ENCODE data around the gene STAB2. TPM values are rescaled to one million over a fixed set of nuclear protein-coding genes. Genes with fewer than 3 reads are reported as not detected.

STAB2 gene
- total and polyA plus RNA-seq, 4 donors: 3.4 to 42.6 (median 16.6) TPM

DNA sequence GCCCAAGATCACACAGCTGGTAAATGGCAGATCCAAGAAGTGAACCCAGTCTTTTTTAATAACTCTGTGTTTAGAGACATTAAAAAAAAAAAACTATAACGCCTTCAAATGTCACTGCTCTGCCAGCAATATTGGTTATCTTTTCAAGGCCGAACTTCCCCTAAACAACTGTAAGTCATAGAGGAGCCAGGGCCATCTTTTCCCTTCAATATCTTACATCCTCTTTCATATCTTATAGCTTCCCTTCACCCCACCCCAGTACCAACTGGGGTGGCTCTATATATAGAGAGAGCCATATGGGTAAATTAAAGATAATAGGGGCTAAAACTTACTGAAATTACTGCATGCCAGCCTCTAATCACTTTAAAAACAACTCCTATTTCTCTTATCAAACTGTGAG lies 100.2 kb downstream of the STAB2 start (continued):
- no peak for TF ChIP-seq EGR1 (IDR thresholded peaks at IDR 0.05; ENCODE audit: low read depth in 2 of 2)

DNA sequence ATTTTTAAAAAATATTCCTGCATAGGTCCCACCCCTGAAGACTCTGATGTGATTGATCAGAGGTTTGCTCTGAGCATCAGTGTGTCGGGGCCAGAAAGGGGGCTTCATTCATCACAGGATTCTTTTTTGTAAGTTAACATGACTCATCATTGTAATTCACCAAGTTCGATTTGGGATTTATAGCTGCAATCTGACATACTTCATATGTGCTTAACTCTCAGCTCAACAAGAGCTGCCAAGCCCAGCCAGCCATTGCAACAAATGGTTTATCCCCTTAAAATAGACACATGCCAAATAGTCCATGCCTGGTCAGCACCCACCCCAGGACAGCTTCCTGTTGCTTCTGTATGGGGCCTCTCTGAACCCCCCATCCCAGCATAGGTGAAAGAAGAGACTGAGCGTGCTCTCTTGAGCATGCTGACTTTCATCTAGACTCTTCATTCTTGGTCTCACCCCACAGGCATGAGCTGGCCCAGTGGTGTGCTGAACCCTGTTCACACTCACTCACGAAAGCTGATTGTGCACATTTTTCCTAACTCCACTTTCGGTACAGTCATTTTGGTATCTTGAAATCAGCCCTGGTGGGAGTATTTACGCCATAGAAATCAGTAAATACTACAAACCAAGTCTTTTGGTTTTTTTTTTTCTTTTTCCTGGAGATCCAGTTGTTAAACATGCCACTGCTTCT lies 101.4 kb downstream of the STAB2 start:
- WGBS: 81% methylated on average over 6 of the region's 6 CpGs

More for the DNA sequence above, 101.4 kb downstream of the STAB2 start:
- Histone ChIP-seq H3K9ac (ENCODE audit: low read depth in 1 of 2, low read length in 2 of 2) (no peak overlapping the region), H3K27me3 (ENCODE audit: control insufficient read depth in 4 of 4, insufficient read depth in 4 of 4, low read length in 3 of 4) (no peaks in the 10 kb centered on the region), H3K4me3 (ENCODE audit: low read depth in 1 of 3, low read length in 3 of 3) (no peak overlapping the region), H3K9me3 (ENCODE audit: control insufficient read depth in 4 of 4, low read length in 3 of 4) (no peaks in the 10 kb centered on the region), H3K27ac (ENCODE audit: low read depth in 1 of 2, low read length in 2 of 2) (no peak overlapping the region), H3K4me1 (ENCODE audit: control insufficient read depth in 4 of 4, insufficient read depth in 4 of 4, low read length in 3 of 4) (no peaks in the 10 kb centered on the region), H3K36me3 (ENCODE audit: control insufficient read depth in 4 of 4, insufficient read depth in 3 of 4, low read depth in 1 of 4, low read length in 3 of 4) (no peaks in the 10 kb centered on the region)
- no peak for DNase-seq (ENCODE audit: low spot score)
- TF ChIP-seq, protein P1, sequence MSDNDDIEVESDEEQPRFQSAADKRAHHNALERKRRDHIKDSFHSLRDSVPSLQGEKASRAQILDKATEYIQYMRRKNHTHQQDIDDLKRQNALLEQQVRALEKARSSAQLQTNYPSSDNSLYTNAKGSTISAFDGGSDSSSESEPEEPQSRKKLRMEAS (IDR thresholded peaks at IDR 0.05): no peak
- TF ChIP-seq HNF4A (conservative IDR thresholded peaks at IDR 0.05) (no peak), EGR1 (IDR thresholded peaks at IDR 0.05; ENCODE audit: low read depth in 2 of 2) (no peak), YY1 (IDR thresholded peaks at IDR 0.05) (no peak), RXRA (IDR thresholded peaks at IDR 0.05) (no peak), RAD21 (IDR thresholded peaks at IDR 0.05) (no peak), HNF4G (IDR thresholded peaks at IDR 0.05) (no peak), NR2F2 (IDR thresholded peaks at IDR 0.05) (no peak), JUND (IDR thresholded peaks at IDR 0.05) (no peak), SP1 (IDR thresholded peaks at IDR 0.05) (no peak), GABPA (IDR thresholded peaks at IDR 0.05 in 1 of 2, conservative IDR thresholded peaks at IDR 0.05 in 1 of 2) (no peak), FOXA2 (IDR thresholded peaks at IDR 0.05) (no peak), REST (IDR thresholded peaks at IDR 0.05) (no peak), CTCF (IDR thresholded peaks at IDR 0.05; ENCODE audit: low read depth, low read length, missing input control) (no peak), TAF1 (conservative IDR thresholded peaks at IDR 0.05) (no peak), FOXA1 (IDR thresholded peaks at IDR 0.05) (no peak)
- TF ChIP-seq, protein P2, sequence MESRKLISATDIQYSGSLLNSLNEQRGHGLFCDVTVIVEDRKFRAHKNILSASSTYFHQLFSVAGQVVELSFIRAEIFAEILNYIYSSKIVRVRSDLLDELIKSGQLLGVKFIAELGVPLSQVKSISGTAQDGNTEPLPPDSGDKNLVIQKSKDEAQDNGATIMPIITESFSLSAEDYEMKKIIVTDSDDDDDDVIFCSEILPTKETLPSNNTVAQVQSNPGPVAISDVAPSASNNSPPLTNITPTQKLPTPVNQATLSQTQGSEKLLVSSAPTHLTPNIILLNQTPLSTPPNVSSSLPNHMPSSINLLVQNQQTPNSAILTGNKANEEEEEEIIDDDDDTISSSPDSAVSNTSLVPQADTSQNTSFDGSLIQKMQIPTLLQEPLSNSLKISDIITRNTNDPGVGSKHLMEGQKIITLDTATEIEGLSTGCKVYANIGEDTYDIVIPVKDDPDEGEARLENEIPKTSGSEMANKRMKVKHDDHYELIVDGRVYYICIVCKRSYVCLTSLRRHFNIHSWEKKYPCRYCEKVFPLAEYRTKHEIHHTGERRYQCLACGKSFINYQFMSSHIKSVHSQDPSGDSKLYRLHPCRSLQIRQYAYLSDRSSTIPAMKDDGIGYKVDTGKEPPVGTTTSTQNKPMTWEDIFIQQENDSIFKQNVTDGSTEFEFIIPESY (IDR thresholded peaks at IDR 0.05): no peak
- TF ChIP-seq, protein P3, sequence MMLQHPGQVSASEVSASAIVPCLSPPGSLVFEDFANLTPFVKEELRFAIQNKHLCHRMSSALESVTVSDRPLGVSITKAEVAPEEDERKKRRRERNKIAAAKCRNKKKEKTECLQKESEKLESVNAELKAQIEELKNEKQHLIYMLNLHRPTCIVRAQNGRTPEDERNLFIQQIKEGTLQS (IDR thresholded peaks at IDR 0.05): no peak

Measured in liver (tissue), 9 donors.